Cardiac fibroblast (primary cell): ENCODE data around the gene CYP1A2.

Experiments
- DNase-seq, 2 donors: peaks; one replicate each; pipeline versions ENCODE4 v3.0.0 to v3.0.0-alpha.2; 2010; ENCODE audit warnings: low read depth in 2 of 2
- H3K4me3 ChIP-seq, 2 donors: replicated peaks in 1 of 2; 1 replicate in 1 of 2; 2 replicates in 1 of 2; pipeline ENCODE4 v1.5.1; 2011; ENCODE audit warnings: low read depth in 2 of 2, low read length in 2 of 2, mild to moderate bottlenecking in 2 of 2, moderate library complexity in 1 of 2
- CTCF ChIP-seq: IDR thresholded peaks from one replicate; pipeline ENCODE4 v1.5.1; 2011; ENCODE audit warnings: low read depth, mild to moderate bottlenecking, low read length, inconsistent platforms

CYP1A2 gene

GRCh38 chr15:74769463-74770025, 20.9 kb downstream of the CYP1A2 start:
- no peak for TF ChIP-seq CTCF
- no peak overlapping the region for H3K4me3 ChIP-seq

GRCh38 chr15:74770211-74770903, 21.7 kb downstream of the CYP1A2 start:
- no peak for TF ChIP-seq CTCF
- no peak for DNase-seq
- no peak overlapping the region for H3K4me3 ChIP-seq

More at GRCh38 chr15:74769463-74770025, 20.9 kb downstream of the CYP1A2 start:
- DNase-seq, result no peak

- no peak for TF ChIP-seq CTCF
- no peak for DNase-seq
- no peak overlapping the region for H3K4me3 ChIP-seq
Measured at GRCh38 chr15:74773329-74773728, 24.7 kb downstream of the CYP1A2 start.

GRCh38 chr15:74773731-74774252, 25.1 kb downstream of the CYP1A2 start:
- no peak for TF ChIP-seq CTCF
- no peak overlapping the region for H3K4me3 ChIP-seq
- no peak for DNase-seq

GRCh38 chr15:74775132-74775562, 26.5 kb downstream of the CYP1A2 start:
- no peak for DNase-seq
- no peak overlapping the region for H3K4me3 ChIP-seq
- TF ChIP-seq CTCF, result no peak

- H3K4me3 ChIP-seq, result no peak overlapping the region
- TF ChIP-seq CTCF, result no peak
- no peak for DNase-seq
Measured at GRCh38 chr15:74775894-74776293, 27.2 kb downstream of the CYP1A2 start.
